Measurements from ENCODE around the gene TBC1D2. TPM values are rescaled to one million over a fixed set of nuclear protein-coding genes. Genes with fewer than 3 reads are reported as not detected.

Gene TBC1D2
- total RNA-seq, 4 donors from 2014 or later, result 4.9 to 9.8 (median 7.8) TPM

DNA sequence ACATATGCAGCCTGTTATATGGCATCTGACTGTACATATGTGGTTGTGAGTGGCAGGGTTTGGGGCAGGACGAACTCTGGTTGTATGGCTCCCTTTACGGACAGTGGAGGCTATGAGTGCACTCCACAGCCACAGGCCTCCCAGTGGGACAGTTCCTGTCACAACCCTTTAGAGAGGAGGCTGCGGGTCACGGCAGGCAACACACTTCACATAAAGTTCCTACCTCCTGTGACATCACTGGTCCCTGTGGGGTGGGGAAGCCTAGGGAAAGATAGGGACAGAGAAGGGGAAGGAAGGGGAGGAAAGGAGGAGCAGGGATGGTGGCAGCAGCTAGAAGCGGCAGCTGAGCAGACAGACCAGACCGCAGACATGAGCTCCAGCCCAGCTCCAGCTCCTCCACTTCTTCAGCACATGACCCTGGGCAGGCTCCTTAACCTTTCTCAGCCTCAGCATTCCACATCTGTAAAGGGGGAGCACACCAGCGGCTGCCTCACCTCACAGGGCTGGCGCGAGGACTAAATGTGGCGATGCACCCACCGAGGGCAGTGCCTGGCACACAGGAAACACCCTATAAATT is 35.6 kb downstream of the TBC1D2 start:
- H3K27me3 ChIP-seq, result no peaks in the 10 kb centered on the region
- H3K4me3 ChIP-seq, result no peak overlapping the region
- WGBS, 2 donors (ENCODE audit: low coverage in 1 of 2), result 89 to 93% methylated on average over 3 to 4 of the region's 11 CpGs
- no peaks in the 10 kb centered on the region for H3K9me3 ChIP-seq
- peaks cover 0 to 62% of the 10 kb centered on the region in 2 donors for H3K36me3 ChIP-seq
- ATAC-seq, result no peak
- TF ChIP-seq EP300 (IDR thresholded peaks at IDR 0.05) (no peak), POLR2AphosphoS5 (IDR thresholded peaks at IDR 0.05) (no peak), CTCF (IDR thresholded peaks at IDR 0.05) (no peak), POLR2A (IDR thresholded peaks at IDR 0.05) (no peak)
- no peak overlapping the region for H3K27ac ChIP-seq
- H3K4me1 ChIP-seq, result no peaks in the 10 kb centered on the region

- no peak overlapping the region for H3K4me3 ChIP-seq
- ATAC-seq, result no peak
- peaks cover 0 to 65% of the 10 kb centered on the region in 2 donors for H3K36me3 ChIP-seq
- no peak for TF ChIP-seq EP300 (IDR thresholded peaks at IDR 0.05)
- no peak for TF ChIP-seq CTCF (IDR thresholded peaks at IDR 0.05)
- TF ChIP-seq POLR2AphosphoS5 (IDR thresholded peaks at IDR 0.05), result no peak
- no peak for TF ChIP-seq POLR2A (IDR thresholded peaks at IDR 0.05)
- WGBS, 2 donors (ENCODE audit: low coverage in 1 of 2), result 91 to 100% methylated on average over 1 to 7 of the region's 7 CpGs
- H3K27ac ChIP-seq, result no peak overlapping the region
- H3K4me1 ChIP-seq, result no peaks in the 10 kb centered on the region
- H3K27me3 ChIP-seq, result no peaks in the 10 kb centered on the region
- H3K9me3 ChIP-seq, result no peaks in the 10 kb centered on the region
These were observed 36.1 kb downstream of the TBC1D2 start for GRCh38 chr9:98219364-98219716.

DNA sequence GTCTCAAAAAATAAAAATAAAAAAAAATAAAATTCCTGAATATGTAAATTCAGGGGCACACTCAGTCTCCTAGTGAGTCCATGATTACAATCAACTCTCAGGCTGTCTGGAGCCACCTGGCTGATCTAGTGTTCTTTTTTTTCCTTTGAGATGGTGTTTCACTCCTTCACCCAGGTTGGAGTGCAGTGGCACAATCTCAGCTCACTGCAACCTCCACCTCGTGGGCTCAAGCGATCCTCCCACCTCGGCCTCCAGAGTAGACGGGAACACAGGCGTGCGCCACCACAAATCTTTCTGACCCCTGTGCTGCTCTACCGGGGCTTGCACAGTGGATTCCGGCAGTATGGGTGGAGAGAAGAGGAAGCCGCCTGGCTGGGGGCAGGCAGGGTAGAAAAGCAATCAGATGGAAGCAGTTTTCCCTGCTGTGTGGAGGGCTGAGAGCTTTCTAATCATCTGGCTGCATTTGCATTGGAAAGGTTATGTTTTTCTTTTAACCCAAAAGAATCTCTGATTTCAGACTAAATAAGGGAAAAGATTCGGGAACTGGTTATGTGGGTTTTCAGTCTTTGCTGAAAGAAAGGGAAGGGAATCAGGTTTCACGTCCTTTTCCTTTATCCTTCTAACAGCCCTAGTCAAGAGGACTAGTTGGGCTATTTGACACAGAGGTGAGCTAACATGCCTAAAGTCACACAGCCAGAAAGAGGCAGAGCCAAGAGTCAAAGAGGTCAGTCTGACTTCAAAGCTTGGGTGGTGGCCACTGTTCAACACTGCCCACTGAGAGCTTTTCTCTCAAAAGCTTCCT is 36.7 kb downstream of the TBC1D2 start:
- no peak overlapping the region for H3K27ac ChIP-seq
- H3K27me3 ChIP-seq, result no peaks in the 10 kb centered on the region
- no peak for ATAC-seq
- H3K9me3 ChIP-seq, result no peaks in the 10 kb centered on the region
- 71 to 78% methylated on average over 3 to 6 of the region's 11 CpGs for WGBS, 2 donors (ENCODE audit: low coverage in 1 of 2)
- H3K36me3 ChIP-seq, result peaks cover 0 to 69% of the 10 kb centered on the region in 2 donors
- TF ChIP-seq EP300 (IDR thresholded peaks at IDR 0.05) (no peak), CTCF (IDR thresholded peaks at IDR 0.05) (no peak), POLR2AphosphoS5 (IDR thresholded peaks at IDR 0.05) (no peak), POLR2A (IDR thresholded peaks at IDR 0.05) (no peak)
- no peak overlapping the region for H3K4me3 ChIP-seq
- H3K4me1 ChIP-seq, result no peaks in the 10 kb centered on the region

DNA sequence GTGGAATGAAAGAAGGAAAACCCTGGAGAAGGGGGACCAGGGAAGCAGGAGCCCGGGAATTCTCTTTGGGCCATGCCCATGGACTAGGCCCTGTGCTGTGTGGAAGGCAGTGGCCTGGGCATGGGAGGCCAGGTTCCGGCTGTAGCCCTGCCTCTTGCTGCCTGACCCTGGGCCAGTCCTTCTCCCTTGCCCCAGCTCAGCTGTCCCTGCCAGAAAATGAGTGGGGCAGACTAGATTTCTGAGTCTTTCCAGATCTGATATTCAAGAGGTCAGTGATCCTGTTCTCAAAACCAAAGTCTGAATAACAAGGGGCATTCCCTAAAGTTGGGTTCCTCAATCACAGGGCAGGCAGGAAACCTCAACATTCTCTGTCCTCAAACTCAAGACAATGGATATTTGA is 38.2 kb downstream of the TBC1D2 start:
- H3K36me3 ChIP-seq, result peaks cover 0 to 83% of the 10 kb centered on the region in 2 donors
- no peaks in the 10 kb centered on the region for H3K9me3 ChIP-seq

More for the DNA sequence above, 38.2 kb downstream of the TBC1D2 start:
- no peak for TF ChIP-seq CTCF (IDR thresholded peaks at IDR 0.05)
- TF ChIP-seq POLR2AphosphoS5 (IDR thresholded peaks at IDR 0.05), result no peak
- no peak for TF ChIP-seq EP300 (IDR thresholded peaks at IDR 0.05)
- no peak for TF ChIP-seq POLR2A (IDR thresholded peaks at IDR 0.05)
- peak; percentile 25 for ATAC-seq
- 100% methylated on average over 1 of the region's 2 CpGs; no CpG with 5 or more reads in 1 of the 2 donors for WGBS, 2 donors (ENCODE audit: low coverage in 1 of 2)
- H3K27me3 ChIP-seq, result no peaks in the 10 kb centered on the region
- no peaks in the 10 kb centered on the region for H3K4me1 ChIP-seq
- no peak overlapping the region for H3K4me3 ChIP-seq
- H3K27ac ChIP-seq, result no peak overlapping the region

Data from gastroesophageal sphincter (tissue), 4 donors.